WI38 (cell line): Measurements from ENCODE around the gene PTPN3.

ENCODE experiments used
- H3K4me3 ChIP-seq: 2 replicates; pipeline ENCODE4 v1.5.1; 2011; ENCODE audit warnings: low read depth, mild to moderate bottlenecking, control low read depth, low read length
- CTCF ChIP-seq: IDR thresholded peaks from 2 replicates; pipeline ENCODE4 v1.5.1; 2012; ENCODE audit warnings: low read depth, mild to moderate bottlenecking, control low read depth, low read length

Gene PTPN3

GRCh38 chr9:109419531-109419930, 78.6 kb downstream of the PTPN3 start:
- no peak for TF ChIP-seq CTCF
- H3K4me3 ChIP-seq: no peak overlapping the region

- no peak overlapping the region for H3K4me3 ChIP-seq
- TF ChIP-seq CTCF: no peak
Observed at GRCh38 chr9:109418827-109419226, 79.3 kb downstream of the PTPN3 start.

- no peak overlapping the region for H3K4me3 ChIP-seq
- TF ChIP-seq CTCF: no peak
Observed at GRCh38 chr9:109417585-109418544, 80.2 kb downstream of the PTPN3 start.

- no peak for TF ChIP-seq CTCF
- H3K4me3 ChIP-seq: no peak overlapping the region
Observed at GRCh38 chr9:109417054-109417453, 81.1 kb downstream of the PTPN3 start.

GRCh38 chr9:109416135-109416706, 81.9 kb downstream of the PTPN3 start:
- no peak overlapping the region for H3K4me3 ChIP-seq
- TF ChIP-seq CTCF: no peak

- no peak overlapping the region for H3K4me3 ChIP-seq
- TF ChIP-seq CTCF: no peak
Observed at GRCh38 chr9:109414125-109414785, 83.9 kb downstream of the PTPN3 start.
